K562 (cell line): ENCODE data around the gene RAB2B. TPM values are rescaled to one million over a fixed set of nuclear protein-coding genes. Genes with fewer than 3 reads are reported as not detected.

Experiments used
- CEBPG ChIP-seq, 3 experiments: fragments of 200-800 bp in 1 of 3; sonication (Bioruptor generic) in 1 of 3; sonication (generic) in 1 of 3; formaldehyde crosslinking in 1 of 3; IDR thresholded peaks in 2 of 3; conservative IDR thresholded peaks in 1 of 3; 2 replicates each; pipeline versions ENCODE4 v1.6.1 to v1.8.0; 2016 to 2022; ENCODE audit warnings: missing compliant biosample characterization in 2 of 3, missing genetic modification characterization in 2 of 3, mild to moderate bottlenecking in 1 of 3, missing genetic modification reagents in 1 of 3
- CSDE1 ChIP-seq, 2 experiments: fragments of 450-650 bp; IDR thresholded peaks; 2 replicates each; pipeline ENCODE4 v1.6.1; 2016; ENCODE audit warnings: mild to moderate bottlenecking in 1 of 2
- FOSL1 ChIP-seq: fragments of 200-800 bp; sonication (Bioruptor generic); conservative IDR thresholded peaks from 2 replicates; pipeline ENCODE4 v1.6.1; 2016; ENCODE audit warnings: missing genetic modification characterization, missing compliant biosample characterization
- HMGN3 ChIP-seq: IDR thresholded peaks from 2 replicates; pipeline ENCODE4 v1.6.1; 2011; ENCODE audit warnings: borderline replicate concordance, low read depth, mild to moderate bottlenecking, mixed read lengths, low read length; ENCODE audit not compliant: insufficient read length; ENCODE audit errors: extremely low read depth
- IRF9 ChIP-seq: fragments of 450-650 bp; IDR thresholded peaks from 2 replicates; pipeline ENCODE4 v1.6.1; 2016; ENCODE audit warnings: missing biosample characterization, missing genetic modification characterization
- MAZ ChIP-seq, 2 experiments: fragments of 450-650 bp in 1 of 2; sonication (generic) in 1 of 2; formaldehyde crosslinking; IDR thresholded peaks in 1 of 2; conservative IDR thresholded peaks in 1 of 2; 2 replicates each; pipeline versions ENCODE4 v1.4.0 to v1.5.0; 2020; ENCODE audit warnings: mild to moderate bottlenecking in 1 of 2, missing genetic modification reagents in 1 of 2
- MBD2 ChIP-seq: sonication (generic); IDR thresholded peaks from 2 replicates; pipeline ENCODE4 v1.6.1; 2016; ENCODE audit warnings: low read depth, borderline replicate concordance
- NEUROD1 ChIP-seq: fragments of 150-350 bp; IDR thresholded peaks from 2 replicates; pipeline ENCODE4 v1.6.1; 2014; ENCODE audit warnings: borderline replicate concordance, low read length, low read depth; ENCODE audit not compliant: partially characterized antibody
- RBM14 ChIP-seq: fragments of 200-400 bp; formaldehyde crosslinking; IDR thresholded peaks from 2 replicates; pipeline ENCODE4 v1.6.1; 2018; ENCODE audit warnings: low read depth, mild to moderate bottlenecking, low read length, moderate library complexity, borderline replicate concordance; ENCODE audit not compliant: insufficient read depth
- SAFB ChIP-seq: fragments of 200-400 bp; formaldehyde crosslinking; IDR thresholded peaks from 2 replicates; pipeline ENCODE4 v1.6.1; 2017; ENCODE audit warnings: low read depth, low read length, borderline replicate concordance
- SAFB2 ChIP-seq: fragments of 200-400 bp; formaldehyde crosslinking; IDR thresholded peaks from 2 replicates; pipeline ENCODE4 v1.6.1; 2018; ENCODE audit warnings: borderline replicate concordance, low read length, low read depth, moderate library complexity; ENCODE audit not compliant: severe bottlenecking
- SLC30A9 ChIP-seq: fragments of 250-450 bp; sonication (Bioruptor Pico); IDR thresholded peaks from 2 replicates; pipeline ENCODE4 v1.8.0; 2022; ENCODE audit warnings: mild to moderate bottlenecking, moderate library complexity
- TCF15 ChIP-seq: fragments of 250-450 bp; sonication (Bioruptor Pico); IDR thresholded peaks from 2 replicates; pipeline ENCODE4 v1.8.0; 2022; ENCODE audit warnings: moderate library complexity, mild to moderate bottlenecking, inconsistent platforms
- TRIM28 ChIP-seq: fragments of 450-650 bp; IDR thresholded peaks from 2 replicates; pipeline ENCODE4 v1.6.1; 2017
- YBX1 ChIP-seq: fragments of 450-650 bp; IDR thresholded peaks from 2 replicates; pipeline ENCODE4 v1.7.1; 2016; ENCODE audit warnings: mild to moderate bottlenecking
- ZNF197 ChIP-seq: fragments of 200-800 bp; sonication (Bioruptor generic); IDR thresholded peaks from 2 replicates; pipeline ENCODE4 v1.6.1; 2016; ENCODE audit warnings: low read depth, missing genetic modification characterization, missing compliant biosample characterization
- ZNF217 ChIP-seq: sonication (generic); formaldehyde crosslinking; IDR thresholded peaks from 2 replicates; pipeline ENCODE4 v1.8.0; 2022; ENCODE audit warnings: mild to moderate bottlenecking, missing genetic modification reagents
- ZNF431 ChIP-seq: sonication (generic); formaldehyde crosslinking; IDR thresholded peaks from 2 replicates; pipeline ENCODE4 v1.8.0; 2022; ENCODE audit warnings: mild to moderate bottlenecking, missing genetic modification reagents
- ZNF644 ChIP-seq: fragments of 200-800 bp; sonication (Bioruptor generic); IDR thresholded peaks from 2 replicates; pipeline ENCODE4 v1.6.1; 2016; ENCODE audit warnings: low read depth, missing genetic modification characterization, missing compliant biosample characterization
- ZNF655 ChIP-seq: fragments of 250-450 bp; sonication (Bioruptor Pico); IDR thresholded peaks from 2 replicates; pipeline ENCODE4 v1.5.0; 2021
- polyA plus RNA-seq, 8 experiments: library from polyadenylated mRNA; depleted of rRNA in 4 of 8; stranded (reverse) in 5 of 8; unstranded in 3 of 8; fragments of >200 nt; fragmentation: Nextera tagmentation in 2 of 8; fragmentation: Illumina TruSeq in 1 of 8; extraction: Ambion mirVana in 2 of 8; extraction: Trizol in 1 of 8; gene quantifications; 2 replicates each; pipeline versions ENCODE4 v1.2.1 to v1.2.3, GENCODE V29; 2011 to 2014; ENCODE audit warnings: inconsistent platforms in 1 of 8, missing spikeins in 1 of 8
- total RNA-seq, 7 experiments: library from RNA; depleted of rRNA in 6 of 7; stranded (reverse); fragments of >200 nt in 6 of 7; fragmentation: Illumina TruSeq in 2 of 7; extraction: Trizol in 2 of 7; gene quantifications; 2 replicates each; pipeline versions ENCODE4 v1.2.1 to v1.2.3, GENCODE V29; 2011 to 2021; ENCODE audit warnings: low replicate concordance in 1 of 7
- TF ChIP-seq, protein P1 (sequence below): fragments of 250-450 bp; sonication (Bioruptor Pico); IDR thresholded peaks from 2 replicates; pipeline ENCODE4 v1.5.1; 2021; ENCODE audit warnings: mild to moderate bottlenecking
- TF ChIP-seq, protein P2 (sequence below): fragments of 250-450 bp; sonication (Bioruptor Pico); IDR thresholded peaks from 2 replicates; pipeline ENCODE4 v1.5.0; 2021

RAB2B gene
- total and polyA plus RNA-seq, 9 of the 15 experiments (the other 6 are each of a cell fraction or from before 2014, with no cell fraction given), result 4.6 to 19.8 (median 9.8) TPM

DNA sequence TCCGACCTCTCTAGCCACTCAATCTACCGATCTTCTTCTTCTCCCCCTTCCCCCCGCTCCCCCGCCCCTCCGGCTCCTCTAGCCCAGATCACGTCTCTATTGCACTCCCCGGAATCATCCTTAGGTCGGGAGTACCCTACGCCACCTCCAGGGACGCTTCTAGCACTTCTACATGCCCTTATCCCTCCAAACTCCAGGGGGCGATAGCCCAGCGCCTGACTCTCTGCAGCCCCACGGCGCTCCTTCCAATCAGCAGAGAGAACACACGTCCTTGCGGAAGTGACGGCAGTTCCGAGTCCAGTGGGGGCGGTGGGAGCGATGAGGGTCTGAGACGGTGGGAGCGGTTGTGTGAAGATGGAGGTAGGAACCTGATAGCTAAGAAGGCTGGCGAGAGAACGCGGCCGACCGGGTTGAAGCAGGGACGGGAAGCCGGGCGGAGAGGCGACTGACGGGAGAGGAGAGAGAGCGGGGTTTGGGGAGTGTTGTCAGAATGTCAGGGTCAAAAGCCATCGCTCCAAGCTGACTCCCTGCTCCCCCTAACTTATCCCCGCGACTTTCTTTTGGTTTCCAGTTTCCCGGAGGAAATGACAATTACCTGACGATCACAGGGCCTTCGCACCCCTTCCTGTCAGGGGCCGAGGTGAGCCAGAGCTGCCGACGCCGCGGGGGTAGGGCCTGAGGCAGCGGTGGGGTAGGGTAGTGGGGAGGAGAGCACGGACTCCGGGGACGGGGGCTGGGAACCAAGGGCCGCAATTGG, at the start of gene RAB2B, which contains the start of gene TOX4 (continued):
- TF ChIP-seq, protein P1, sequence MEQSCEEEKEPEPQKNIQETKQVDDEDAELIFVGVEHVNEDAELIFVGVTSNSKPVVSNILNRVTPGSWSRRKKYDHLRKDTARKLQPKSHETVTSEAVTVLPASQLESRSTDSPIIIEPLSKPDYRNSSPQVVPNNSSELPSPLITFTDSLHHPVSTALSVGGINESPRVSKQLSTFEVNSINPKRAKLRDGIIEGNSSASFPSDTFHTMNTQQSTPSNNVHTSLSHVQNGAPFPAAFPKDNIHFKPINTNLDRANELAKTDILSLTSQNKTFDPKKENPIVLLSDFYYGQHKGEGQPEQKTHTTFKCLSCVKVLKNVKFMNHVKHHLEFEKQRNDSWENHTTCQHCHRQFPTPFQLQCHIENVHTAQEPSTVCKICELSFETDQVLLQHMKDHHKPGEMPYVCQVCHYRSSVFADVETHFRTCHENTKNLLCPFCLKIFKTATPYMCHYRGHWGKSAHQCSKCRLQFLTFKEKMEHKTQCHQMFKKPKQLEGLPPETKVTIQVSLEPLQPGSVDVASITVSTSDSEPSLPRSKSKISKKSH (CRISPR knock-in tag), result no peak
- TF ChIP-seq IRF9 (tag), result no peak
- no peak for TF ChIP-seq SAFB2
- TF ChIP-seq MAZ (CRISPR knock-in tag; conservative IDR thresholded peaks at IDR 0.05 in 1 of 2, IDR thresholded peaks at IDR 0.05 in 1 of 2), result peak; percentile 55 to 86; a peak in 3 of 4 replicates
- no peak for TF ChIP-seq ZNF217 (CRISPR knock-in tag)
- TF ChIP-seq ZNF644 (tag), result no peak
- no peak for TF ChIP-seq SLC30A9 (CRISPR knock-in tag)
- peak; percentile 17; the same call in 1 of the 2 replicates for TF ChIP-seq MBD2
- no peak for TF ChIP-seq TRIM28
- no peak for TF ChIP-seq YBX1
- TF ChIP-seq FOSL1 (tag), result no peak
- no peak for TF ChIP-seq ZNF655 (CRISPR knock-in tag)
- TF ChIP-seq RBM14, result no peak
- TF ChIP-seq, protein P2, sequence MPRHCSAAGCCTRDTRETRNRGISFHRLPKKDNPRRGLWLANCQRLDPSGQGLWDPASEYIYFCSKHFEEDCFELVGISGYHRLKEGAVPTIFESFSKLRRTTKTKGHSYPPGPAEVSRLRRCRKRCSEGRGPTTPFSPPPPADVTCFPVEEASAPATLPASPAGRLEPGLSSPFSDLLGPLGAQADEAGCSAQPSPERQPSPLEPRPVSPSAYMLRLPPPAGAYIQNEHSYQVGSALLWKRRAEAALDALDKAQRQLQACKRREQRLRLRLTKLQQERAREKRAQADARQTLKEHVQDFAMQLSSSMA (CRISPR knock-in tag), result no peak
- TF ChIP-seq CEBPG (CRISPR knock-in tag; IDR thresholded peaks at IDR 0.05), result peak; percentile 55; the same call in 1 of the 2 replicates
- TF ChIP-seq CEBPG (tag; conservative IDR thresholded peaks at IDR 0.05 in 1 of 2, IDR thresholded peaks at IDR 0.05 in 1 of 2), result no peak
- TF ChIP-seq ZNF197 (CRISPR knock-in tag), result no peak
- TF ChIP-seq CSDE1 (IDR thresholded peaks at IDR 0.05), result no peak
- TF ChIP-seq TCF15, result no peak
- no peak for TF ChIP-seq HMGN3
- TF ChIP-seq NEUROD1, result peak; percentile 54
- no peak for TF ChIP-seq SAFB
- TF ChIP-seq ZNF431, result no peak
